ENCODE measurements around the gene SERPINA5. TPM values are rescaled to one million over a fixed set of nuclear protein-coding genes. Genes with fewer than 3 reads are reported as not detected.

The SERPINA5 gene
- total RNA-seq, 1 experiment from 2014 or later: 1.5 TPM

GRCh38 chr14:94561656-94562010, 19.6 kb upstream of the SERPINA5 start:
- no peak for ATAC-seq
- Mint-ChIP-seq H3K36me3 (no peaks in the 10 kb centered on the region), H3K9me3 (peaks cover 14% of the 10 kb centered on the region), H3K4me1 (no peaks in the 10 kb centered on the region), H3K4me3 (no peak overlapping the region), H3K27me3 (ENCODE audit: low read depth) (no peaks in the 10 kb centered on the region), H3K27ac (no peak overlapping the region)
- ChIA-PET POLR2A (no interaction called here), CTCF (interaction anchor here (0.5 to 0.9 kb wide), 2 partner anchors 13 to 759 kb away, joined by 3 to 5 read pairs; no protein-coding TSS in a partner anchor)
- TF ChIP-seq NFYB (CRISPR knock-in tag; conservative IDR thresholded peaks at IDR 0.05; ENCODE audit: low read depth): no peak
- TF ChIP-seq ZNF423 (CRISPR knock-in tag; IDR thresholded peaks at IDR 0.05): no peak
- TF ChIP-seq ZBTB21 (CRISPR knock-in tag; IDR thresholded peaks at IDR 0.05; ENCODE audit: borderline replicate concordance): no peak
- TF ChIP-seq SMAD3 (CRISPR knock-in tag; IDR thresholded peaks at IDR 0.05; ENCODE audit: borderline replicate concordance): no peak
- DNase-seq (ENCODE audit: low spot score): no peak

GRCh38 chr14:94562022-94562421, 19.2 kb upstream of the SERPINA5 start:
- Mint-ChIP-seq H3K27ac (no peak overlapping the region), H3K4me1 (no peaks in the 10 kb centered on the region), H3K9me3 (peaks cover 10% of the 10 kb centered on the region), H3K27me3 (ENCODE audit: low read depth) (no peaks in the 10 kb centered on the region), H3K36me3 (no peaks in the 10 kb centered on the region), H3K4me3 (no peak overlapping the region)
- no peak for DNase-seq (ENCODE audit: low spot score)
- ATAC-seq: no peak
- POLR2A ChIA-PET: no interaction called here
- no peak for TF ChIP-seq ZNF263 (CRISPR knock-in tag; IDR thresholded peaks at IDR 0.05; ENCODE audit: low read depth)
- TF ChIP-seq USF2 (CRISPR knock-in tag; IDR thresholded peaks at IDR 0.05): no peak
- no peak for TF ChIP-seq JAZF1 (CRISPR knock-in tag; IDR thresholded peaks at IDR 0.05)
- no peak for TF ChIP-seq ZNF281 (CRISPR knock-in tag; IDR thresholded peaks at IDR 0.05)
- no peak for TF ChIP-seq TP53 (CRISPR knock-in tag; IDR thresholded peaks at IDR 0.05)
- no peak for TF ChIP-seq RELA (CRISPR knock-in tag; IDR thresholded peaks at IDR 0.05; ENCODE audit: borderline replicate concordance)
- TF ChIP-seq ETV6 (CRISPR knock-in tag; IDR thresholded peaks at IDR 0.05): no peak
- no peak for TF ChIP-seq ZNF396 (CRISPR knock-in tag; IDR thresholded peaks at IDR 0.05; ENCODE audit: borderline replicate concordance)
- TF ChIP-seq ARID4B (CRISPR knock-in tag; IDR thresholded peaks at IDR 0.05; ENCODE audit: borderline replicate concordance): no peak
- no peak for TF ChIP-seq MLX (CRISPR knock-in tag; IDR thresholded peaks at IDR 0.05)
- no peak for TF ChIP-seq GRHL2 (CRISPR knock-in tag; IDR thresholded peaks at IDR 0.05; ENCODE audit: insufficient replicate concordance, severe bottlenecking)
- TF ChIP-seq IRF1 (CRISPR knock-in tag; IDR thresholded peaks at IDR 0.05): no peak
- CTCF ChIA-PET: interaction anchor here (0.9 kb wide), 1 partner anchor 13 kb away, joined by 5 read pairs; no protein-coding TSS in a partner anchor

Data from WTC11 (cell line).